ENCODE data around the gene C11orf68.

Gene C11orf68

DNA sequence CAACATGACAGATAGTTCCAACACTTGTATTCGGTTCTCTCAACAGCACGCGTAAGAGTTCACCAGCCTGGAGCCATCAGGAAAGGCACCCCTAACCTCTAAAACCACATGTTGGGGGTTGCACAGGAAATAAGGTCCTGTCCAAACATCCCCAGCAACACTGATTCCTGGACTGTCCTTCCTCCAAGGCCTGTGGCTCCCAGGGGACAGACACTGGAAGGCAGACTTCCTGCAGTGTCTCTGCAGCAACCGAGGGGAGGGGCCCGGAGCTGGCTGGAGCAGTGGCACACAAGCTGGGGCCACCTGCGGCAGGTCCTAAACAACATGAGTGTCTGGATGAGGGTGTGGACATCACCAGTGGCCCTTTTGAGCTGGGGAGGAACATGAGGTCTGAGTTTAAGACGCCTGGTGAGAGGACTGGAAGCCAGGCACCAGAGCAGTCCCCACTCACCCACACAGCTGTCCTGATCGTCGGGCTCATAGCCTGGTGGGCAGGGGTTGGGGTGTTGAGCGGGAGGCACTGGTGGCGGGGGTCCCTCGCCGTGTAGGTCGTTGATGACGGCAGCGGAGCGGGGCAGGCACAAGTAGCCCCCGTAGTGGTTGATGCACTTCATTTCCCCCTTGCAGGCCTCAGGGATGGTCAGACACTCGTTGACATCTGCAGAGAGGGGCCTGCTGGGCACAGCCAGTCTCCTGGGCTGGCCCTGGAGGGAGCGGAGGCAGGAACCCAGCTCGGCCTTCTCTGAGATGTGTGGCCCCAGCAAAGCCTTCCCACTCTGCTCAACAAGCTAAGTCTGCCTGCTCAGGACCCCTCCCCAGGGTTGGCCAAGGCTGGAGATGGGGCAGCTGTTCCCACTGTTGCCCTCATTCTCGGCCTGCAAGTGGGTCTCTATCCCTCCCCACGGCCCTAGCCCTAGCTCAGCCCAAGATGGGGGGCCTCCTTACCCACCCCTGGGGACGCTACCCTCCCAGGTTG lies 47.9 kb downstream of the C11orf68 start:
- Histone ChIP-seq H3K9ac (ENCODE audit: low read length) (peak overlapping the region; percentile 39), H3K4me1 (ENCODE audit: control insufficient read depth, insufficient read depth, low read length) (peaks cover 11% of the 10 kb centered on the region), H3K27me3 (ENCODE audit: control insufficient read depth, insufficient read depth, low read length) (peaks cover 5% of the 10 kb centered on the region), H3K4me3 (ENCODE audit: low read length) (no peak overlapping the region), H3K36me3 (ENCODE audit: control insufficient read depth, insufficient read depth, low read length) (no peaks in the 10 kb centered on the region), H3K9me3 (ENCODE audit: control insufficient read depth, low read length) (no peaks in the 10 kb centered on the region)

DNA sequence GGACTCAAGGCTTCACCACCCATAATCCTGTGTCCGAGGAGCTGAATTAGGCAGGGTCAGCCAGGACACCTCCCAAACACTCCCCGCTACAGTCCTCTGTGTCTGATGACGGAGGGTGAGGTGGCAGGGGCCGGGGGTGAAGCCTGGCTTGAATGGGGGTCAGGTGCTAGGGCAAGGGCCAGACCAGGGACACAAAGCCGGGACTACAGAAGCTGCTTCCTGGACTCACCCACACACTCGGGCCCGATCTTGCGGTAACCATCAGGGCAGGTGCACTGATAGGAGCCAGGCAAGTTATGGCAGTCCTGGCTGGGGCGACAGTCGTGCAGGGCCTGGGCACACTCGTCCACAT lies 48.6 kb downstream of the C11orf68 start:
- peaks cover 11% of the 10 kb centered on the region for H3K4me1 ChIP-seq (ENCODE audit: control insufficient read depth, insufficient read depth, low read length)
- H3K9ac ChIP-seq (ENCODE audit: low read length): no peak overlapping the region
- no peaks in the 10 kb centered on the region for H3K9me3 ChIP-seq (ENCODE audit: control insufficient read depth, low read length)
- peaks cover 5% of the 10 kb centered on the region for H3K27me3 ChIP-seq (ENCODE audit: control insufficient read depth, insufficient read depth, low read length)
- peaks cover 3% of the 10 kb centered on the region for H3K36me3 ChIP-seq (ENCODE audit: control insufficient read depth, insufficient read depth, low read length)
- H3K4me3 ChIP-seq (ENCODE audit: low read length): no peak overlapping the region

DNA sequence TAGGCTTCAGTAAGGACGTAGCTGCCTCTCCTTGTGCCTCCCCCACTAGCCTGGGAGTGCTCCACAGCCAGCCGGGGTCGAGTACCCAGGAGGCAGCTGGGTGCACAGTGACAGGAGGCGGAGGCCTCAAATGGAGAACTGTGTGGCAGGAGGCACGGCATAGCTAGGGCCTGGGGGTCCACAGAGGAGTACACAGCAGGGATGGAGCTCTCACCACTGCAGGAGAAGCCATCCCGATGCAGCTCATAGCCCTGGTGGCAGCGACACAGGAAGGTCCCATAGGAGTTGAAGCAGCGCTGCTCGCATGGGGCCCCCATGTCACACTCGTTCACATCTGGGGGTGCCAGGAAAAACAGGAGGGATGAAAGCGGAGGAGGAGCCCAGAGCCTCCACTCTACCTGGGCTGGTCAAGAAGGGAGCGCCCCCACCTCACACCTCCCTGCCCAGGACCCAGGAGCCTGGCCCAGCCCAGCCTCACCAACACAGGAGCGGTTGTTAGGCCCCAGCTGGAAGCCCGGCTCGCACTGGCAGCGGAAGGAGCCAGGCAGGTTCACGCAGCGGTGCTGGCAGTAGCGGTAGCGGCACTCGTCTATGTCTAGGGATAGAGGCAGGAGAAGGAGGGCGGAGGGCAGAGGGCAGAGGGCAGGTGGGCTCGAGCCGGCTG lies 49.1 kb downstream of the C11orf68 start:
- Histone ChIP-seq H3K9ac (ENCODE audit: low read length) (no peak overlapping the region), H3K4me1 (ENCODE audit: control insufficient read depth, insufficient read depth, low read length) (peaks cover 11% of the 10 kb centered on the region), H3K4me3 (ENCODE audit: low read length) (no peak overlapping the region), H3K9me3 (ENCODE audit: control insufficient read depth, low read length) (no peaks in the 10 kb centered on the region), H3K36me3 (ENCODE audit: control insufficient read depth, insufficient read depth, low read length) (peaks cover 4% of the 10 kb centered on the region), H3K27me3 (ENCODE audit: control insufficient read depth, insufficient read depth, low read length) (peaks cover 5% of the 10 kb centered on the region)

DNA sequence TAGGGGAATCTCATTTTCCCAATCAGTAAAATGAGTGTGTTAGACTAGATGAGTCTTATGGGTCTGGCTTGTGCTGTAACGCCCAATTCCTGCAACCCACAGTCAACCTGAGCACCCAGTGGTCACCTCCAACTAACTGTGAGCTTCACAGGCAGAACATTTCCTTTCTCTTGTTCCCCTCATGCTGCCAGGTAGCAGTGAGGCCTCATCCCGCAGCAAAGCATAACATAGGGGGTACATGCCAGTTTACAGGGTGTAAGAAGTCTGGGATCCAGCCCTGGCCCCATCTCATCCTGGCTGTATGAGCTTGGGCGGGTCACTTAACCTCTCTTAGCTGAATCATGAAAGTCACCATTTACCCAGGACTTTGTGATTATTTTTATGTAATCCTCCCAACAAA lies 50.0 kb downstream of the C11orf68 start:
- H3K4me1 ChIP-seq (ENCODE audit: control insufficient read depth, insufficient read depth, low read length): peaks cover 8% of the 10 kb centered on the region
- H3K9me3 ChIP-seq (ENCODE audit: control insufficient read depth, low read length): no peaks in the 10 kb centered on the region
- no peak overlapping the region for H3K4me3 ChIP-seq (ENCODE audit: low read length)
- H3K27me3 ChIP-seq (ENCODE audit: control insufficient read depth, insufficient read depth, low read length): peaks cover 5% of the 10 kb centered on the region
- H3K9ac ChIP-seq (ENCODE audit: low read length): no peak overlapping the region
- H3K36me3 ChIP-seq (ENCODE audit: control insufficient read depth, insufficient read depth, low read length): peaks cover 10% of the 10 kb centered on the region

DNA sequence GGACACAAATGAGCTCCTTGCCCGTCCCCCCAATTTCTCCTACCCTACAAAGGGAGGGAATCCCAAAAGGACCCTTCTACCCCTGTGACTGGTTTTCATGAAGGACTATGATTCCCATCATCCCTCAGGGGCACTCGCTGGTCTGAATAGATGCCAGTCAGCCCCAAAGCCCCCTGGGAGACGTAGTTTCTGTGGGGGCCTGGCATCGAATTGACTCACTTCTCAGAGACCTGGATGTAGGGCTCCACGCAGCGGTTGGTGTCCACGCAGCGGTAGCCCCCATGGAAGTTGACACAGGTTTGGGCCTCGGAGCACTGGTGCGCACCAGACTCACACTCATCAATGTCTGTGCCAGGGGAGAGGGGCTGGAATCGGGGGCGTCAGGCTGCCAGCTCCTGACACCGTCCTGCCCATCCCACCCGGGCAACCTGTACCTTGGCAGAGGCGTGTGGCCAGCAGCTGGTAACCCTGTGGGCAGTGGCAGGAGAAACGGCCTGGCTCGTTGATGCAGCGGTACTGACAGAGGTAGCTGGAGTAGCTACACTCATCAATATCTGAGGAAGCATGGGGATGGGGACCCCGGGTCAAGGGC lies 50.7 kb downstream of the C11orf68 start:
- H3K4me1 ChIP-seq (ENCODE audit: control insufficient read depth, insufficient read depth, low read length): peaks cover 4% of the 10 kb centered on the region
- H3K4me3 ChIP-seq (ENCODE audit: low read length): no peak overlapping the region
- H3K9me3 ChIP-seq (ENCODE audit: control insufficient read depth, low read length): no peaks in the 10 kb centered on the region
- H3K27me3 ChIP-seq (ENCODE audit: control insufficient read depth, insufficient read depth, low read length): peaks cover 5% of the 10 kb centered on the region
- peaks cover 16% of the 10 kb centered on the region for H3K36me3 ChIP-seq (ENCODE audit: control insufficient read depth, insufficient read depth, low read length)
- no peak overlapping the region for H3K9ac ChIP-seq (ENCODE audit: low read length)

DNA sequence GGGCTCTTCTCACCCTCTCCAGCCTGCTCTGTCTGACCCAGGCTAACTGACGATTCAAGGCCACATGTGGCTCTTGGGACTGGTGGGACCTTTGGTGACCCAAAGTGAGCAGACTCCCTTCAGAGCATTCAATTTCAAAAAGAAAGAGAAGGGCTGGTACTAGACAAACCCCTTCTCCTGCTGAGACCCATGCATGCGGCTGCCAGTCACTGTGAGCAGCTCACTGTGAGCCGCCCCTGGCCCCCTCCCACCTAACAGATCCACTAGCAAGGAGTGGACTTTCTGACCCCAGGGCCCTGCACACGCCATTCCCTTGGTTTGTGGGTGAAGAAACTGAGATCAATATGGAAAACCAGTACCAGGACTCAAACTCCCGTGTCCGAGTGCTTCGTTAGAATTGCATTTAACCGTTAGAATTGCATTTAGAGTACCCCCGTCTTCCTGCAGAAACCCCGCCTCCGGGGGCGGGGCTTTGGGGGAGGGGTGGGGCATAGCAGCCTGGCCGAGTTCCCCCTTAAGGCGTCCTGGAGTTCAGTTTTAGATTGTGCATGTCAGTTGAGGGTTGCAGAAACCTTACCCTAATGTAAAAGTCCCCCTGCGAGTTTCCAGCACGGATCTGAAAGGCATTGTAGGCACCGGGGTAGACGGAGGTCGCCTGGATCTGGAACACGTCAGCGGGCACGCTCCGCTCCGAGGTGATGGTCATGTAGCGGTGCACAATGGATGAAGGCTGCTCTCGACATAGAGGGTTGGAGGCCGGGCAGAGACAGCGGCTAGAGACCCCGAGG lies 51.4 kb downstream of the C11orf68 start:
- no peaks in the 10 kb centered on the region for H3K9me3 ChIP-seq (ENCODE audit: control insufficient read depth, low read length)
- H3K4me3 ChIP-seq (ENCODE audit: low read length): no peak overlapping the region
- H3K4me1 ChIP-seq (ENCODE audit: control insufficient read depth, insufficient read depth, low read length): no peaks in the 10 kb centered on the region
- peaks cover 20% of the 10 kb centered on the region for H3K36me3 ChIP-seq (ENCODE audit: control insufficient read depth, insufficient read depth, low read length)
- H3K27me3 ChIP-seq (ENCODE audit: control insufficient read depth, insufficient read depth, low read length): peaks cover 5% of the 10 kb centered on the region
- no peak overlapping the region for H3K9ac ChIP-seq (ENCODE audit: low read length)
